ENCODE results near the gene ALOX12B. TPM values are rescaled to one million over a fixed set of nuclear protein-coding genes. Genes with fewer than 3 reads are reported as not detected.

Gene ALOX12B
- total and polyA plus RNA-seq, 2 of the 13 experiments (the other 11 are each of a cell fraction or from before 2014, with no cell fraction given): 0.13 TPM; not detected in 1

- no peak for TF ChIP-seq NR1H2 (CRISPR knock-in tag; IDR thresholded peaks at IDR 0.05; ENCODE audit: borderline replicate concordance, low read depth)
- TF ChIP-seq YY1 (IDR thresholded peaks at IDR 0.05; ENCODE audit: insufficient read depth, insufficient replicate concordance, low read depth, low read length): no peak
- no peak for TF ChIP-seq CSRNP1 (CRISPR knock-in tag; IDR thresholded peaks at IDR 0.05)
- TF ChIP-seq KDM3A (CRISPR knock-in tag; IDR thresholded peaks at IDR 0.05; ENCODE audit: low read depth): 0 out of 2 replicates have a peak, but pooled peaks have one; percentile 10
- no peak for TF ChIP-seq NR3C1 (CRISPR knock-in tag; IDR thresholded peaks at IDR 0.05)
- TF ChIP-seq ZNF800 (CRISPR knock-in tag; IDR thresholded peaks at IDR 0.05): peak; percentile 2; the same call in 1 of the 2 replicates
- TF ChIP-seq ZNF256 (CRISPR knock-in tag; conservative IDR thresholded peaks at IDR 0.05): peak; percentile 25; the same call in 1 of the 2 replicates
- TF ChIP-seq ESRRA (CRISPR knock-in tag; IDR thresholded peaks at IDR 0.05; ENCODE audit: low read depth): 0 out of 2 replicates have a peak, but pooled peaks have one; percentile 0
- TF ChIP-seq LCORL (IDR thresholded peaks at IDR 0.05): no peak
- peak; percentile 32; the same call in 1 of the 2 replicates for TF ChIP-seq LCORL (CRISPR knock-in tag; IDR thresholded peaks at IDR 0.05)
- TF ChIP-seq ATF5 (CRISPR knock-in tag; IDR thresholded peaks at IDR 0.05; ENCODE audit: low read depth): no peak
- no peak for TF ChIP-seq ZNF251 (CRISPR knock-in tag; IDR thresholded peaks at IDR 0.05)
- no peak for TF ChIP-seq ZC3H4 (CRISPR knock-in tag; IDR thresholded peaks at IDR 0.05; ENCODE audit: borderline replicate concordance)
- TF ChIP-seq RBFOX2 (IDR thresholded peaks at IDR 0.05; ENCODE audit: low read depth, low read length): no peak
- TF ChIP-seq NFKB2 (CRISPR knock-in tag; IDR thresholded peaks at IDR 0.05; ENCODE audit: borderline replicate concordance): no peak
- TF ChIP-seq TRIM22 (IDR thresholded peaks at IDR 0.05): no peak
- TF ChIP-seq HNF4A (CRISPR knock-in tag; IDR thresholded peaks at IDR 0.05): 0 out of 2 replicates have a peak, but pooled peaks have one; percentile 4
- no peak for TF ChIP-seq ZNF143 (CRISPR knock-in tag; IDR thresholded peaks at IDR 0.05)
Observed at GRCh38 chr17:8080208-8080798, 7.2 kb downstream of the ALOX12B start (continued).

All from HepG2 (cell line).